GM19193 (cell line): ENCODE data around the gene CTTN.

Experiments
- POLR2A ChIP-seq: IDR thresholded peaks from 4 replicates; pipeline ENCODE4 v1.6.1; 2011; ENCODE audit not compliant: insufficient read depth, insufficient read length; ENCODE audit errors: extremely low read depth

CTTN gene

GRCh38 chr11:70397983-70398833, at the start of gene CTTN:
Gene CTTN, plus strand, starts transcription at chr11:70398529. Its CDS starts 8,769 bp downstream, at chr11:70407298.
- TF ChIP-seq POLR2A, result no peak

- TF ChIP-seq POLR2A, result no peak
Measured at GRCh38 chr11:70348608-70349007, 49.7 kb upstream of the CTTN start.

GRCh38 chr11:70351646-70352045, 46.7 kb upstream of the CTTN start:
- TF ChIP-seq POLR2A, result no peak

DNA sequence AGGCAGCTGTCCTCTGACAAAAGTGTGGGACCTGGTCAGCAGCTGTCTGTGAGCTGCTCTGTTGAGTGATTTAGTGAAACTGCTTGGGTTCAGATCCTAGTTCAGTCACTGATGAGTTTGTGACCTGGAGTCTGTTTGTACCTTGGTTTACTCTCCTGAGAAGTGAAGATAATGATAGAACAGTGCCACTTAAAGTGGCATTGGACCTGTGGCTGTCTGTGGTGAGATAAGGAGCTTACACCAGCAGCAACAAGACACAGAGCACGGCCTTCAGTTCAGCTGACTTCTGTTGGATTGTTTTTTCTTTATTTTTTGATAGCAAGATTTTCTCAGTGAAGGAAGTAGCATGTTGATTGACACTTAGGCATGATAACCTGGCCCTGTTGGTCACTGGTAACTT, 46.2 kb upstream of the CTTN start:
- no peak for TF ChIP-seq POLR2A

- TF ChIP-seq POLR2A, result no peak
Measured at GRCh38 chr11:70352601-70353000, 45.7 kb upstream of the CTTN start.

DNA sequence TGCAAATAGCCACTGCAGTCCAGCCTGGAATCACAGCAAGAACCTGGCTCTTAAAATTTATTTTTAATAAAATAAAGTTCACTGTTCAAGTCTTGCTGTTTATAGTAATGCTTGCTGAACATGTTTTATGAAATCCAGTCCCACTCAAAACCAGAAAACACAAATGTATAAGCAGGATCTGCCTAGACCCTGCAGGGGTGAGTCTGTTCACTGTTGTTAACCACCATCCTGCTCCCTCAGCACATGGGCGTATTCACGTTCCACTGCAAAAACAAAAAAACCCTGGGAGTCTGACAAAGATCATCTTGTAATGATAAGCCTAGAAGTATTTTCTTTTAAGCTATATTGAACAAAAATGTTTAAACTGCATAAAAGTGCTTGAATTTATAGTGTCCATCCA, 45.0 kb upstream of the CTTN start:
- TF ChIP-seq POLR2A, result no peak

- no peak for TF ChIP-seq POLR2A
Measured at GRCh38 chr11:70353900-70354568, 44.3 kb upstream of the CTTN start.

GRCh38 chr11:70354629-70355028, 43.7 kb upstream of the CTTN start:
- no peak for TF ChIP-seq POLR2A

GRCh38 chr11:70358753-70359152, 39.6 kb upstream of the CTTN start:
- TF ChIP-seq POLR2A, result no peak

DNA sequence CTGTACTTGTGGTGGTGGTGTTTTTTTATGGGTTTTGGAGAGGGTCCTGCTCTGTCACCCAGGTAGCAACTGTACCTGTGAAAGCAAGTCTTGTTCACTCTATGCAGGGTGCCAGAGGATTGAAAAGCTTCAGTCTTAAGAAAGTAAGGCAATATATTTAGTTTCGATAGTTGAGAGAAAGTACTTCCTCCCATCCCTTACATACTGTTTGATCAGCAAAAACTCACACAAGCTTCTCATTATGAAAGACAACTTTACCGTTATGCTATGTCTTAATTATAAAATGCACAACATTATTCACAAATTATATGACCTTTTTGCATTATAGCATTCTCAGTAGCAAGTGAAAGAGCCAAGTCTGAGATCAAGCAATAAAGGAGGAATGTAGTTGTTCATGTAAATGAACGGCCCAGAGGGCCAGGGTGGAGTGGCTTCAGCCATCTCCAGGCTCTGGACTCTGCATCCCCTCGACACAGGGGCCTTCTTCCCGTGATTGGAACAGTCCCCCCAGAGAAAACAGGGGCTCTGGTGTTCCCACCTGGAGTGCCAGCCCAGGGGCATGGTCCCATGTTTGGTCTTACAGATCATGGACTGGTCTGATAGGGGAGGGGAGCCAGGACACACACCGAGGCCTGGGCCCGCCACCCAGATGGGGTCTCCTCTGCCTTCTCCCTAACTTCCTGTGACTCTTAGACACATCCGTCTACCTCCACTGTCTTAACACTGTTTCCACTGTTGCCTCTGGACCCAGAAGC, 38.7 kb upstream of the CTTN start:
- no peak for TF ChIP-seq POLR2A

DNA sequence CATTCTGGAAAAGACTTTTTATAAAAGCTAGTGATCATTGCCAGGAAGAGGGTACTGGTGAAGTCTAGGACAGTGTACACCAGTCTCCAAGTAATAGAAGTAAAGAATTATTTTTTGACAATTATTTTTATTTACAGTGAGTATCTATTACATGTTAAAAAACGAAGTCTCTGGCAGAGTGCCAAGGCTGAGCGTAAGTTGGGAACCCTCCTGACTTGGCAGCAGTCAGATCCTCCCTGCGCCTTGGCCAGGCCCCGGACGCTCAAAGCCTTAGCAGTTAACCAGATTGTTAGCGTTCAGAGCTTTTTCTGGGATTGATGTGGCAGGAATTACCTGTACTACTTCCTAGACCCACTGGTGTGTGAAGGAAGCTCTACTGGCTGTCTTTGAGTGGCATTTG, 38.1 kb upstream of the CTTN start:
- no peak for TF ChIP-seq POLR2A

- no peak for TF ChIP-seq POLR2A
Measured at GRCh38 chr11:70364178-70364577, 34.2 kb upstream of the CTTN start.

- no peak for TF ChIP-seq POLR2A
Measured at GRCh38 chr11:70364745-70365543, 33.4 kb upstream of the CTTN start.

- no peak for TF ChIP-seq POLR2A
Measured at GRCh38 chr11:70365544-70365927, 32.8 kb upstream of the CTTN start.

- no peak for TF ChIP-seq POLR2A
Measured at GRCh38 chr11:70367071-70367470, 31.3 kb upstream of the CTTN start.
